Hematopoietic multipotent progenitor cell (in vitro differentiated cells): ENCODE results near the gene MAPK8. TPM values are rescaled to one million over a fixed set of nuclear protein-coding genes. Genes with fewer than 3 reads are reported as not detected.

Experiments used
- DNase-seq, 3 donors: peaks; one replicate each; pipeline ENCODE4 v3.0.0-alpha.2; 2011 to 2015; ENCODE audit warnings: low read depth in 2 of 3, low spot score in 2 of 3
- total RNA-seq: library from RNA; depleted of rRNA; stranded (reverse); fragments of >200 nt; gene quantifications from one replicate; pipeline ENCODE4 v1.2.3, GENCODE V29; 2012

Gene MAPK8
- total RNA-seq, 1 donor = 38.8 TPM

- no peak for DNase-seq
Observed at GRCh38 chr10:48469516-48470020, 163.1 kb downstream of the MAPK8 start.

GRCh38 chr10:48470115-48470892 is 163.8 kb downstream of the MAPK8 start:
- DNase-seq = peak in 2 of 3 donors; percentile 89 to 98

GRCh38 chr10:48470893-48471805 is 164.7 kb downstream of the MAPK8 start:
- DNase-seq = no peak

- DNase-seq = peak in 1 of 3 donors; percentile 63
Observed at GRCh38 chr10:48472501-48473069, 166.1 kb downstream of the MAPK8 start.

- DNase-seq = no peak
Observed at GRCh38 chr10:48473704-48474103, 167.2 kb downstream of the MAPK8 start.

GRCh38 chr10:48474765-48475365 is 168.4 kb downstream of the MAPK8 start:
- no peak for DNase-seq

- DNase-seq = no peak
Observed at GRCh38 chr10:48475943-48476278, 169.4 kb downstream of the MAPK8 start.

GRCh38 chr10:48476279-48476982 is 170.0 kb downstream of the MAPK8 start:
- DNase-seq = no peak

- no peak for DNase-seq
Observed at GRCh38 chr10:48477141-48477540, 170.7 kb downstream of the MAPK8 start.

GRCh38 chr10:48477616-48478015 is 171.1 kb downstream of the MAPK8 start:
- no peak for DNase-seq

- no peak for DNase-seq
Observed at GRCh38 chr10:48478469-48478868, 172.0 kb downstream of the MAPK8 start.

GRCh38 chr10:48478980-48479811 is 172.7 kb downstream of the MAPK8 start:
- DNase-seq = no peak

- no peak for DNase-seq
Observed at GRCh38 chr10:48480397-48481374, 174.2 kb downstream of the MAPK8 start.

GRCh38 chr10:48481385-48481784 is 174.9 kb downstream of the MAPK8 start:
- no peak for DNase-seq

- DNase-seq = no peak
Observed at GRCh38 chr10:48482207-48482606, 175.7 kb downstream of the MAPK8 start.

- DNase-seq = no peak
Observed at GRCh38 chr10:48484911-48485310, 178.4 kb downstream of the MAPK8 start.

- DNase-seq = no peak
Observed at GRCh38 chr10:48485711-48486110, 179.2 kb downstream of the MAPK8 start.

GRCh38 chr10:48487244-48487643 is 180.8 kb downstream of the MAPK8 start:
- DNase-seq = no peak
